ENCODE results near the gene KCNN4.
A peak's percentile ranks its signal among the peaks of the same experiment; 100 is the strongest.

Gene KCNN4

GRCh38 chr19:43773725-43774102 is 7.1 kb downstream of the KCNN4 start:
- CTCF ChIA-PET: interaction anchor here (0.6 to 17.4 kb wide), 13 partner anchors 7 to 401 kb away, joined by 3 to 203 read pairs (median 5); partner anchors contain the start of gene SMG9
- Histone ChIP-seq H3K4me1 (ENCODE audit: control insufficient read depth, insufficient read depth, low read length) (peaks cover 10% of the 10 kb centered on the region; the same call in 1 of the 2 replicates), H3K36me3 (ENCODE audit: control insufficient read depth in 2 of 2, insufficient read depth in 1 of 2, low read length in 2 of 2) (no peaks in the 10 kb centered on the region), H3K9me3 (ENCODE audit: control insufficient read depth, insufficient read depth, low read depth, low read length) (no peaks in the 10 kb centered on the region), H3K4me3 (ENCODE audit: low read depth, low read length) (no peak overlapping the region), H3K27ac (ENCODE audit: extremely low read depth, low read depth, low read length) (no peak overlapping the region)
- POLR2A ChIA-PET: interaction anchor here (1.1 to 1.5 kb wide), 4 partner anchors 9 to 105 kb away, joined by 3 to 7 read pairs (median 4); partner anchors contain the start of gene SMG9
- TF ChIP-seq PBX3 (CRISPR knock-in tag; IDR thresholded peaks at IDR 0.05) (0 out of 2 replicates have a peak, but pooled peaks have one; percentile 10), EGR2 (tag by site-specific recombination; IDR thresholded peaks at IDR 0.05; ENCODE audit: low read depth) (no peak), ZNF747 (tag by site-specific recombination; IDR thresholded peaks at IDR 0.05) (no peak), IKZF3 (tag by site-specific recombination; IDR thresholded peaks at IDR 0.05) (peak; percentile 22; the same call in 1 of the 2 replicates), ZNF214 (tag by site-specific recombination; IDR thresholded peaks at IDR 0.05; ENCODE audit: borderline replicate concordance) (no peak)

GRCh38 chr19:43769256-43769655 is 11.5 kb downstream of the KCNN4 start:
- TF ChIP-seq ZFP69B (tag by site-specific recombination; IDR thresholded peaks at IDR 0.05) (no peak), ZNF138 (tag by site-specific recombination; IDR thresholded peaks at IDR 0.05; ENCODE audit: borderline replicate concordance) (no peak), ZBTB11 (tag by site-specific recombination; conservative IDR thresholded peaks at IDR 0.05; ENCODE audit: low read depth) (no peak), BCL11A (tag by site-specific recombination; IDR thresholded peaks at IDR 0.05; ENCODE audit: low read depth) (no peak), PRDM1 (tag by site-specific recombination; IDR thresholded peaks at IDR 0.05) (no peak), ZSCAN5A (tag by site-specific recombination; IDR thresholded peaks at IDR 0.05) (no peak), ZNF292 (tag by site-specific recombination; IDR thresholded peaks at IDR 0.05; ENCODE audit: borderline replicate concordance, low read depth) (no peak), ZNF707 (tag by site-specific recombination; IDR thresholded peaks at IDR 0.05) (no peak), ZNF19 (tag by site-specific recombination; IDR thresholded peaks at IDR 0.05; ENCODE audit: low read depth) (no peak), ZNF112 (tag by site-specific recombination; IDR thresholded peaks at IDR 0.05) (no peak)
- H3K4me3 ChIP-seq (ENCODE audit: low read depth, low read length): no peak overlapping the region
- H3K4me1 ChIP-seq (ENCODE audit: control insufficient read depth, insufficient read depth, low read length): peaks cover 8% of the 10 kb centered on the region
- no peaks in the 10 kb centered on the region for H3K9me3 ChIP-seq (ENCODE audit: control insufficient read depth, insufficient read depth, low read depth, low read length)
- H3K27ac ChIP-seq (ENCODE audit: extremely low read depth, low read depth, low read length): no peak overlapping the region
- POLR2A ChIA-PET: interaction anchor here (1.2 kb wide), 1 partner anchor 443 kb away, joined by 4 read pairs; the partner anchor contains the start of gene ZNF227
- H3K36me3 ChIP-seq (ENCODE audit: control insufficient read depth in 2 of 2, insufficient read depth in 1 of 2, low read length in 2 of 2): no peaks in the 10 kb centered on the region
- CTCF ChIA-PET: interaction anchor here (0.5 to 17.4 kb wide), 9 partner anchors 8 to 214 kb away, joined by 3 to 213 read pairs (median 58); partner anchors contain the start of genes KCNN4 and SMG9
